ENCODE data around the gene HLA-DQB2. TPM values are rescaled to one million over a fixed set of nuclear protein-coding genes. Genes with fewer than 3 reads are reported as not detected.

The HLA-DQB2 gene
- total and polyA plus RNA-seq, 4 donors, result 0.32 TPM; not detected in 3

- Histone ChIP-seq H3K4me1 (ENCODE audit: control insufficient read depth in 4 of 4, insufficient read depth in 4 of 4, low read length in 3 of 4) (no peaks in the 10 kb centered on the region), H3K36me3 (ENCODE audit: control insufficient read depth in 4 of 4, insufficient read depth in 3 of 4, low read depth in 1 of 4, low read length in 3 of 4) (no peaks in the 10 kb centered on the region), H3K9me3 (ENCODE audit: control insufficient read depth in 4 of 4, low read length in 3 of 4) (no peaks in the 10 kb centered on the region), H3K27me3 (ENCODE audit: control insufficient read depth in 4 of 4, insufficient read depth in 4 of 4, low read length in 3 of 4) (peaks cover 0 to 2% (median 0%) of the 10 kb centered on the region in 4 donors), H3K4me3 (ENCODE audit: low read depth in 1 of 3, low read length in 3 of 3) (no peak overlapping the region), H3K9ac (ENCODE audit: low read depth in 1 of 2, low read length in 2 of 2) (no peak overlapping the region), H3K27ac (ENCODE audit: low read depth in 1 of 2, low read length in 2 of 2) (no peak overlapping the region)
- 61% methylated on average over 3 of the region's 3 CpGs for WGBS
- TF ChIP-seq HNF4A (conservative IDR thresholded peaks at IDR 0.05) (no peak), GABPA (IDR thresholded peaks at IDR 0.05 in 1 of 2, conservative IDR thresholded peaks at IDR 0.05 in 1 of 2) (no peak), ATF3 (IDR thresholded peaks at IDR 0.05) (no peak), REST (IDR thresholded peaks at IDR 0.05) (no peak), ZBTB33 (IDR thresholded peaks at IDR 0.05) (no peak), FOXA1 (IDR thresholded peaks at IDR 0.05) (no peak), HNF4G (IDR thresholded peaks at IDR 0.05) (no peak), JUND (IDR thresholded peaks at IDR 0.05) (no peak), CTCF (IDR thresholded peaks at IDR 0.05; ENCODE audit: low read depth, low read length, missing input control) (no peak), NR2F2 (IDR thresholded peaks at IDR 0.05) (no peak), SP1 (IDR thresholded peaks at IDR 0.05) (no peak), EGR1 (IDR thresholded peaks at IDR 0.05; ENCODE audit: low read depth in 2 of 2) (no peak), RXRA (IDR thresholded peaks at IDR 0.05) (no peak), FOXA2 (IDR thresholded peaks at IDR 0.05) (no peak)
- no peak for DNase-seq (ENCODE audit: low spot score)
Measured at GRCh38 chr6:32718879-32719278, 44.5 kb downstream of the HLA-DQB2 start.

- DNase-seq (ENCODE audit: low spot score), result no peak
- Histone ChIP-seq H3K4me3 (ENCODE audit: low read depth in 1 of 3, low read length in 3 of 3) (no peak overlapping the region), H3K4me1 (ENCODE audit: control insufficient read depth in 4 of 4, insufficient read depth in 4 of 4, low read length in 3 of 4) (no peaks in the 10 kb centered on the region), H3K9me3 (ENCODE audit: control insufficient read depth in 4 of 4, low read length in 3 of 4) (no peaks in the 10 kb centered on the region), H3K36me3 (ENCODE audit: control insufficient read depth in 4 of 4, insufficient read depth in 3 of 4, low read depth in 1 of 4, low read length in 3 of 4) (no peaks in the 10 kb centered on the region), H3K9ac (ENCODE audit: low read depth in 1 of 2, low read length in 2 of 2) (no peak overlapping the region), H3K27ac (ENCODE audit: low read depth in 1 of 2, low read length in 2 of 2) (no peak overlapping the region), H3K27me3 (ENCODE audit: control insufficient read depth in 4 of 4, insufficient read depth in 4 of 4, low read length in 3 of 4) (peaks cover 0 to 2% (median 0%) of the 10 kb centered on the region in 4 donors)
- no peak for TF ChIP-seq REST (IDR thresholded peaks at IDR 0.05)
- no peak for TF ChIP-seq CTCF (IDR thresholded peaks at IDR 0.05; ENCODE audit: low read depth, low read length, missing input control)
- TF ChIP-seq RXRA (IDR thresholded peaks at IDR 0.05), result no peak
- TF ChIP-seq HNF4G (IDR thresholded peaks at IDR 0.05), result no peak
- no peak for TF ChIP-seq ATF3 (IDR thresholded peaks at IDR 0.05)
- no peak for TF ChIP-seq EGR1 (IDR thresholded peaks at IDR 0.05; ENCODE audit: low read depth in 2 of 2)
- no peak for TF ChIP-seq MAX (IDR thresholded peaks at IDR 0.05)
- WGBS, result 91% methylated on average over 3 of the region's 3 CpGs
Measured at GRCh38 chr6:32716396-32716795, 46.9 kb downstream of the HLA-DQB2 start.

All from liver (tissue), 9 donors.